Activated CD4-positive, alpha-beta T cell treated with anti-CD3 and anti-CD28 coated beads for 36 hours (primary cell): ENCODE data around the gene MYH11. TPM values are rescaled to one million over a fixed set of nuclear protein-coding genes. Genes with fewer than 3 reads are reported as not detected.

ENCODE experiments used
- ATAC-seq: fragments of 200-7000 bp; cut with Tn5 transposase; one replicate; pipeline ENCODE4 v1.10.0; 2021; ENCODE audit warnings: mild to moderate bottlenecking, moderate library complexity
- CTCF ChIA-PET: fragments of 350-600 bp; sonication (Branson Sonifier 250); formaldehyde crosslinking; loops from one replicate; lab custom pipeline; 2021; ENCODE audit warnings: antibody characterized with exemption; lab: Charles Lee
- POLR2A ChIA-PET: fragments of 350-600 bp; sonication (Branson Sonifier 250); formaldehyde crosslinking; loops from one replicate; lab custom pipeline; 2021; ENCODE audit warnings: antibody characterized with exemption, inconsistent platforms; lab: Charles Lee
- DNase-seq: peaks from one replicate; pipeline ENCODE4 v3.0.0-alpha.2; 2020
- H3K27ac Mint-ChIP-seq: one replicate; pipeline ENCODE4 v1.8.0; 2021; ENCODE audit warnings: mixed read lengths
- H3K27me3 Mint-ChIP-seq: one replicate; pipeline ENCODE4 v1.8.0; 2021; ENCODE audit warnings: mixed read lengths
- H3K36me3 Mint-ChIP-seq: one replicate; pipeline ENCODE4 v1.8.0; 2021; ENCODE audit warnings: low read depth, mixed read lengths
- H3K4me1 Mint-ChIP-seq: one replicate; pipeline ENCODE4 v1.8.0; 2021; ENCODE audit warnings: mixed read lengths
- H3K4me3 Mint-ChIP-seq: one replicate; pipeline ENCODE4 v1.8.0; 2021; ENCODE audit warnings: mild to moderate bottlenecking, moderate library complexity, mixed read lengths
- H3K9me3 Mint-ChIP-seq: one replicate; pipeline ENCODE4 v1.8.0; 2021; ENCODE audit warnings: low read depth, mixed read lengths
- intact Hi-C, 2 experiments: fragments of 100-400 bp; cut with DNase I in 1 of 2; cut with micrococcal nuclease in 1 of 2; formaldehyde crosslinking; loops; one replicate each; pipeline versions ENCODE4 v1.14.2 to v1.15.1; 2022 to 2024; cut with DNase I, micrococcal nuclease
- total RNA-seq, 2 experiments: library from RNA; stranded (reverse); gene quantifications; one replicate each; pipeline ENCODE4 v1.2.3, GENCODE V29; 2021

The MYH11 gene
- total RNA-seq, 2 experiments from 2014 or later: not detected

GRCh38 chr16:15773968-15774367, 82.9 kb downstream of the MYH11 start:
- no peak for ATAC-seq
- H3K9me3 Mint-ChIP-seq: no peaks in the 10 kb centered on the region
- ChIA-PET CTCF (no interaction called here), POLR2A (no interaction called here)
- no peaks in the 10 kb centered on the region for H3K4me1 Mint-ChIP-seq
- intact Hi-C loops: no loop called here
- no peak for DNase-seq
- H3K36me3 Mint-ChIP-seq: no peaks in the 10 kb centered on the region
- H3K27ac Mint-ChIP-seq: no peak overlapping the region
- H3K27me3 Mint-ChIP-seq: no peaks in the 10 kb centered on the region
- no peak overlapping the region for H3K4me3 Mint-ChIP-seq

- H3K27ac Mint-ChIP-seq: no peak overlapping the region
- ATAC-seq (no peak), DNase-seq (no peak)
- POLR2A ChIA-PET: no interaction called here
- H3K4me1 Mint-ChIP-seq: no peaks in the 10 kb centered on the region
- CTCF ChIA-PET: interaction anchor here (1.4 kb wide), 1 partner anchor 49 kb away, joined by 4 read pairs; no protein-coding TSS in a partner anchor
- H3K4me3 Mint-ChIP-seq: no peak overlapping the region
- H3K36me3 Mint-ChIP-seq: no peaks in the 10 kb centered on the region
- H3K9me3 Mint-ChIP-seq: no peaks in the 10 kb centered on the region
- intact Hi-C loops: no loop called here
- H3K27me3 Mint-ChIP-seq: no peaks in the 10 kb centered on the region
Observed at GRCh38 chr16:15772579-15773293, 84.1 kb downstream of the MYH11 start.

- H3K36me3 Mint-ChIP-seq: no peaks in the 10 kb centered on the region
- CTCF ChIA-PET: no interaction called here
- POLR2A ChIA-PET: no interaction called here
- H3K9me3 Mint-ChIP-seq: no peaks in the 10 kb centered on the region
- H3K27ac Mint-ChIP-seq: no peak overlapping the region
- ATAC-seq (no peak), DNase-seq (no peak)
- no peak overlapping the region for H3K4me3 Mint-ChIP-seq
- H3K27me3 Mint-ChIP-seq: no peaks in the 10 kb centered on the region
- H3K4me1 Mint-ChIP-seq: no peaks in the 10 kb centered on the region
- intact Hi-C loops: no loop called here
Observed at GRCh38 chr16:15771694-15772093, 85.1 kb downstream of the MYH11 start.

GRCh38 chr16:15770512-15770911, 86.3 kb downstream of the MYH11 start:
- no peaks in the 10 kb centered on the region for H3K27me3 Mint-ChIP-seq
- H3K4me3 Mint-ChIP-seq: no peak overlapping the region
- ChIA-PET CTCF (interaction anchor here (0.7 kb wide), 1 partner anchor 82 kb away, joined by 3 read pairs; no protein-coding TSS in a partner anchor), POLR2A (no interaction called here)
- no peaks in the 10 kb centered on the region for H3K36me3 Mint-ChIP-seq
- no peaks in the 10 kb centered on the region for H3K4me1 Mint-ChIP-seq
- intact Hi-C loops: no loop called here
- no peaks in the 10 kb centered on the region for H3K9me3 Mint-ChIP-seq
- DNase-seq (no peak), ATAC-seq (no peak)
- no peak overlapping the region for H3K27ac Mint-ChIP-seq

GRCh38 chr16:15770107-15770506, 86.7 kb downstream of the MYH11 start:
- no peaks in the 10 kb centered on the region for H3K9me3 Mint-ChIP-seq
- intact Hi-C loops: no loop called here
- ChIA-PET CTCF (interaction anchor here (0.7 kb wide), 1 partner anchor 81 kb away, joined by 3 read pairs; no protein-coding TSS in a partner anchor), POLR2A (no interaction called here)
- DNase-seq (no peak), ATAC-seq (no peak)
- H3K4me1 Mint-ChIP-seq: no peaks in the 10 kb centered on the region
- H3K27me3 Mint-ChIP-seq: peaks cover 2% of the 10 kb centered on the region
- no peaks in the 10 kb centered on the region for H3K36me3 Mint-ChIP-seq
- no peak overlapping the region for H3K27ac Mint-ChIP-seq
- H3K4me3 Mint-ChIP-seq: no peak overlapping the region

- intact Hi-C loops: loop anchor here in 1 of 2 experiments (5.0 kb wide), 1 partner anchor 53 kb away; no protein-coding TSS in a partner anchor
- no peaks in the 10 kb centered on the region for H3K9me3 Mint-ChIP-seq
- ChIA-PET CTCF (interaction anchor here (1.3 kb wide), 1 partner anchor 9 kb away, joined by 3 read pairs; no protein-coding TSS in a partner anchor), POLR2A (no interaction called here)
- H3K36me3 Mint-ChIP-seq: no peaks in the 10 kb centered on the region
- no peak overlapping the region for H3K4me3 Mint-ChIP-seq
- ATAC-seq (no peak), DNase-seq (no peak)
- H3K27ac Mint-ChIP-seq: no peak overlapping the region
- peaks cover 4% of the 10 kb centered on the region for H3K27me3 Mint-ChIP-seq
- no peaks in the 10 kb centered on the region for H3K4me1 Mint-ChIP-seq
Observed at GRCh38 chr16:15769239-15769638, 87.6 kb downstream of the MYH11 start.

- CTCF ChIA-PET: interaction anchor here (0.7 to 1.3 kb wide), 2 partner anchors 10 to 275 kb away, joined by 3 read pairs; no protein-coding TSS in a partner anchor
- no peak for DNase-seq
- intact Hi-C loops: loop anchor here in 1 of 2 experiments (5.0 kb wide), 1 partner anchor 54 kb away; no protein-coding TSS in a partner anchor
Observed at GRCh38 chr16:15768201-15768600, 88.6 kb downstream of the MYH11 start.

GRCh38 chr16:15766918-15767317, 89.9 kb downstream of the MYH11 start:
- DNase-seq: no peak
- peaks cover 7% of the 10 kb centered on the region for H3K27me3 Mint-ChIP-seq
- ATAC-seq: no peak
- no peaks in the 10 kb centered on the region for H3K4me1 Mint-ChIP-seq
- no peak overlapping the region for H3K27ac Mint-ChIP-seq
- no peaks in the 10 kb centered on the region for H3K36me3 Mint-ChIP-seq
- no peak overlapping the region for H3K4me3 Mint-ChIP-seq
- ChIA-PET POLR2A (no interaction called here), CTCF (interaction anchor here (1.1 kb wide), 1 partner anchor 288 kb away, joined by 3 read pairs; no protein-coding TSS in a partner anchor)
- intact Hi-C loops: loop anchor here (1.0 to 5.0 kb wide), 6 partner anchors 55 to 428 kb away; no protein-coding TSS in a partner anchor
- no peaks in the 10 kb centered on the region for H3K9me3 Mint-ChIP-seq

More at GRCh38 chr16:15768201-15768600, 88.6 kb downstream of the MYH11 start:
- no peak for ATAC-seq
- H3K4me3 Mint-ChIP-seq: no peak overlapping the region
- H3K36me3 Mint-ChIP-seq: no peaks in the 10 kb centered on the region
- peaks cover 4% of the 10 kb centered on the region for H3K27me3 Mint-ChIP-seq
- no peak overlapping the region for H3K27ac Mint-ChIP-seq
- no peaks in the 10 kb centered on the region for H3K4me1 Mint-ChIP-seq
- H3K9me3 Mint-ChIP-seq: no peaks in the 10 kb centered on the region
- POLR2A ChIA-PET: no interaction called here

GRCh38 chr16:15765880-15766279, 90.9 kb downstream of the MYH11 start:
- H3K4me1 Mint-ChIP-seq: no peaks in the 10 kb centered on the region
- ATAC-seq: peak; percentile 90

GRCh38 chr16:15765116-15765515, 91.7 kb downstream of the MYH11 start:
- Mint-ChIP-seq H3K36me3 (no peaks in the 10 kb centered on the region), H3K27ac (no peak overlapping the region), H3K27me3 (peaks cover 10% of the 10 kb centered on the region), H3K4me1 (no peaks in the 10 kb centered on the region), H3K4me3 (no peak overlapping the region), H3K9me3 (no peaks in the 10 kb centered on the region)
- POLR2A ChIA-PET: no interaction called here
- ATAC-seq (no peak), DNase-seq (no peak)
- CTCF ChIA-PET: interaction anchor here (0.6 to 1.3 kb wide), 5 partner anchors 10 to 366 kb away, joined by 3 to 6 read pairs (median 4); no protein-coding TSS in a partner anchor
- intact Hi-C loops: loop anchor here in 1 of 2 experiments (5.0 kb wide), 1 partner anchor 57 kb away; no protein-coding TSS in a partner anchor

More at GRCh38 chr16:15765880-15766279, 90.9 kb downstream of the MYH11 start:
- Mint-ChIP-seq H3K9me3 (no peaks in the 10 kb centered on the region), H3K4me3 (no peak overlapping the region), H3K27me3 (peaks cover 7% of the 10 kb centered on the region), H3K36me3 (no peaks in the 10 kb centered on the region), H3K27ac (no peak overlapping the region)
- intact Hi-C loops: loop anchor here (1.0 to 5.0 kb wide), 6 partner anchors 56 to 429 kb away; no protein-coding TSS in a partner anchor
- POLR2A ChIA-PET: no interaction called here
- CTCF ChIA-PET: interaction anchor here (0.6 to 1.3 kb wide), 5 partner anchors 9 to 366 kb away, joined by 3 to 6 read pairs (median 4); no protein-coding TSS in a partner anchor
- peak; percentile 44 for DNase-seq

- Mint-ChIP-seq H3K27ac (no peak overlapping the region), H3K9me3 (no peaks in the 10 kb centered on the region)
- CTCF ChIA-PET: interaction anchor here (0.6 to 0.9 kb wide), 4 partner anchors 34 to 424 kb away, joined by 3 to 4 read pairs (median 3); no protein-coding TSS in a partner anchor
Observed at GRCh38 chr16:15764112-15764511, 92.7 kb downstream of the MYH11 start.

More at GRCh38 chr16:15764112-15764511, 92.7 kb downstream of the MYH11 start:
- H3K27me3 Mint-ChIP-seq: peaks cover 13% of the 10 kb centered on the region
- no peak for DNase-seq
- intact Hi-C loops: no loop called here
- POLR2A ChIA-PET: no interaction called here
- no peaks in the 10 kb centered on the region for H3K36me3 Mint-ChIP-seq
- no peak for ATAC-seq
- no peak overlapping the region for H3K4me3 Mint-ChIP-seq
- no peaks in the 10 kb centered on the region for H3K4me1 Mint-ChIP-seq
